LNCAP (cell line): Measurements from ENCODE around the gene MPZL2.

ENCODE experiments used
- TF ChIP-seq, protein P1 (sequence below): fragments of 450-650 bp; IDR thresholded peaks from 2 replicates; pipeline ENCODE4 v1.5.1; 2017; ENCODE audit warnings: mild to moderate bottlenecking

Gene MPZL2

DNA sequence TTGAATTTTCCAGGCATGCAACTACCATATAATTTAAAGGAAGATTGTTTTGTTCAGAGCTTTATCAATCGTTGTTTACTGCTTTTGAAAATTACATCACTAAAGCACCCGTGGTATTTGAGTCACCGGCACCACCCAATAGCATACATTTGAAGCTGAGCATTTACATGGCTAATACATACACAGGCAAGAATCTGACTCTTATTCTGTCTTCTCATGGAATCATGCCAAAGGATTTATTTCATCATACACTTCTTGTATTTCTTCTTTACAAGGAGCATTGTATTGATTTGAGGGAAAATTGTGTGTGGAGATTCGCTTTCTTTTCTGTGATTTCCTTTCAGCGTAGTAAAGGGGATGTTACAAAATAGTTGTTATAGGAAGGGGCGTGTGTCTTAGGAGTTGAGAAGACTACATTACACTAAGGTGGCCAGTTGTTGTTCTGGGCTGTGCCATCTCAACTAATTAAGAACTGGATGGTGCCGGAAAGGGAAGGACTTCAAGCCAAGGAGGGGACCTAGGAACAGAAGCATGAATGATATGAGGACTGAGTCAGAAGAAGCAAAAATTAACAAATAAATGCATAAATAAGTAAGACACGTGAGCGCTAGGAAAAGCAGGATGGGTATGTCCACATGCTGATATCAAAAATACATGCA lies 27.5 kb upstream of the MPZL2 start:
- TF ChIP-seq, protein P1, sequence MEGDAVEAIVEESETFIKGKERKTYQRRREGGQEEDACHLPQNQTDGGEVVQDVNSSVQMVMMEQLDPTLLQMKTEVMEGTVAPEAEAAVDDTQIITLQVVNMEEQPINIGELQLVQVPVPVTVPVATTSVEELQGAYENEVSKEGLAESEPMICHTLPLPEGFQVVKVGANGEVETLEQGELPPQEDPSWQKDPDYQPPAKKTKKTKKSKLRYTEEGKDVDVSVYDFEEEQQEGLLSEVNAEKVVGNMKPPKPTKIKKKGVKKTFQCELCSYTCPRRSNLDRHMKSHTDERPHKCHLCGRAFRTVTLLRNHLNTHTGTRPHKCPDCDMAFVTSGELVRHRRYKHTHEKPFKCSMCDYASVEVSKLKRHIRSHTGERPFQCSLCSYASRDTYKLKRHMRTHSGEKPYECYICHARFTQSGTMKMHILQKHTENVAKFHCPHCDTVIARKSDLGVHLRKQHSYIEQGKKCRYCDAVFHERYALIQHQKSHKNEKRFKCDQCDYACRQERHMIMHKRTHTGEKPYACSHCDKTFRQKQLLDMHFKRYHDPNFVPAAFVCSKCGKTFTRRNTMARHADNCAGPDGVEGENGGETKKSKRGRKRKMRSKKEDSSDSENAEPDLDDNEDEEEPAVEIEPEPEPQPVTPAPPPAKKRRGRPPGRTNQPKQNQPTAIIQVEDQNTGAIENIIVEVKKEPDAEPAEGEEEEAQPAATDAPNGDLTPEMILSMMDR: no peak

DNA sequence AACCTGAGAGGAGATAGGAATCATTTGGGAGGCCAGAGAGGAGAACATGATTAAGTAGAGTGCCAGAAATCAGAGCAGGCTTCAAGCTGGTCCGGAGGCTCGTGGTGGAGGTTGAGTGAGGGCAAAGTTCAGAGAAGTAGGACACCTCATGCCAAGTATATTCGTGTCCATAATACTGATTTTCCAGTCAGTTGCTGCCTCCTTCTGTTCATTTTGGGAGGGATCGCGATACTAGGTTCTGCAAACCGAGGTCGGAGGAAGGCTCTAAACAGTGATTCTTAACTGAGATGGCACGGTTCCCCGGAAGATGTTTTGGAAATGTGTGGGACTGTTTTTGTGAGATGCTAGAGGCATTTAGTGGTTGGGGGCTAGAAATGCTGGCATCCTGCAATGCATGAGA lies 26.8 kb upstream of the MPZL2 start:
- TF ChIP-seq, protein P1: peak; percentile 41; the same call in 1 of the 2 replicates

DNA sequence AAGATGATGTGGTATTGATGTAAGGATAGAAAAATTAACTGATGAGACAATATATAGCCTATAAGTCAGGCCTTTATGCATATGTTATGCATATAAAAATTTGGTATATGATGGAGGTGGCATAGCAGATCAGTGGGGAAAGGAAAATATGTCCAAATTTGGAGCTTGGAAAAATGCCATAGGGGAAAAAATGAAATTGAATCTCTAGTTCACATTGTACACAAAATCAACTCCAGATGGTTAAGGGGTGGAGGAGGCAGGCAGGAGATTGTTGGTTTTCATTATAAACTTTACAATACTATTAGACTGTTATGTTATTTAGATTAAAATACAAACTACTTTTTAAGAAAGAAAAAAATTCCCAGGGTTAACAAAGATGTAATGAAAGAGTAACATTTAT lies 25.3 kb upstream of the MPZL2 start:
- TF ChIP-seq, protein P1: no peak

DNA sequence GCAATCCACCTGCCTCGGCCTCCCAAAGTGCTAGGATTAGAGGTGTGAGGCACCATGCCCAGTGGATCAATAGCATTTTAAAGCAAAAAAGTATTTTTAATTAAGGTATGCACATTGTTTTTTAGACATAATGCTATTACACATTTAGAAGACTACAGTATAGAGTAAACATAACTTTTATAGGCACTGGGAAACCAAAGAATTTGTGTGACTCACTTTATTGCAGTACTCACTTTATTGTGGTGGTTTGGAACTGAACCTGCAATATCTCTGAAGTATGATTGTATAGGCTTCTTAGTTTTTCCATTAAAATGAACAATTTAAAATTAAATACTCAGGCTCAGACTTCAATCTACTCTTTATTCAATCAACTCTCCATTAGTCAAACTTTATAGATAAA lies 22.9 kb upstream of the MPZL2 start:
- TF ChIP-seq, protein P1: no peak

- TF ChIP-seq, protein P1: no peak
Measured at GRCh38 chr11:118286545-118286944, 22.4 kb upstream of the MPZL2 start.

GRCh38 chr11:118283756-118284350 lies 19.8 kb upstream of the MPZL2 start:
- TF ChIP-seq, protein P1: no peak

GRCh38 chr11:118283037-118283636 lies 19.0 kb upstream of the MPZL2 start:
- TF ChIP-seq, protein P1: no peak
